ENCODE measurements around the gene PHOSPHO1. TPM values are rescaled to one million over a fixed set of nuclear protein-coding genes. Genes with fewer than 3 reads are reported as not detected.

PHOSPHO1 gene
- total and polyA plus RNA-seq, 2 of the 13 experiments (the other 11 are each of a cell fraction or from before 2014, with no cell fraction given) = not detected

DNA sequence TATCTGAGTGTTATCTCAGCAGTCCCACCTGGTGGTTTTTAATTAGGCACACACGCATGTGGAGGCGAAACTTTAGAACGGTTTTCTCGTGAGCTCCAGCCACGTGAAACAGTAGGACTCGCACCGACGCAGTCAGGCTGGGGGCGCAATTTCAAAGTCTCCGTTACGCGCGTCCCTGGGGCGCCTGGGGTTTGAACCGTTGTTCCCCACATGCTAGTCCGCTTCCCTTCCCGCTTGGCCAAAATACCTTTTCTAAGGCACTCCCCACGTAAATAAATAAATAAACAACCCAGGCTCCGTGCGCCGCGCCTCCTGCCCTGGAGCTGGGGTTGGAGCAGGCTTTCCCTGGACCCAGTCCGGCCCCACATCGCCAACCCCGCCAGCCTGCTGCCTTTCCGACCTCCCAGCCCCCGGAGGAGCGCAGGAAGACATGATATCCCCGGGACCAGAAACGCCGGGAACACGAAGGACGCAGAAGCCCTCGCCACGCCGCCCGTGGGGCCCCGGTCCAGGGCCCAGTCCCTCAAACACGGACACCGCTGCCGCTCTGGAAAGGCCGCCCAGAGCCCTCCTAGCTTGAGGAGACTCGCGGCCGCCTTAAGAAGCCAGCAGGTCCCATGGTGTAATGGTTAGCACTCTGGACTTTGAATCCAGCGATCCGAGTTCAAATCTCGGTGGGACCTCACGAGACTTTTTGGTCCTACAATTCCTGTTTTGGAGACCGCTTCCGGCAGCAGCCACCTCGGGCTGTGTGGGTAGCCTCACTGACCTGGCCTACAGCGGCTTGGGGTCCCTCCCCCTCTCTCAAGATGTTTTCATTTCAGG lies 38.5 kb downstream of the PHOSPHO1 start (continued):
- TF ChIP-seq, protein P1, sequence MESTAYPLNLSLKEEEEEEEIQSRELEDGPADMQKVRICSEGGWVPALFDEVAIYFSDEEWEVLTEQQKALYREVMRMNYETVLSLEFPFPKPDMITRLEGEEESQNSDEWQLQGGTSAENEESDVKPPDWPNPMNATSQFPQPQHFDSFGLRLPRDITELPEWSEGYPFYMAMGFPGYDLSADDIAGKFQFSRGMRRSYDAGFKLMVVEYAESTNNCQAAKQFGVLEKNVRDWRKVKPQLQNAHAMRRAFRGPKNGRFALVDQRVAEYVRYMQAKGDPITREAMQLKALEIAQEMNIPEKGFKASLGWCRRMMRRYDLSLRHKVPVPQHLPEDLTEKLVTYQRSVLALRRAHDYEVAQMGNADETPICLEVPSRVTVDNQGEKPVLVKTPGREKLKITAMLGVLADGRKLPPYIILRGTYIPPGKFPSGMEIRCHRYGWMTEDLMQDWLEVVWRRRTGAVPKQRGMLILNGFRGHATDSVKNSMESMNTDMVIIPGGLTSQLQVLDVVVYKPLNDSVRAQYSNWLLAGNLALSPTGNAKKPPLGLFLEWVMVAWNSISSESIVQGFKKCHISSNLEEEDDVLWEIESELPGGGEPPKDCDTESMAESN (CRISPR knock-in tag; conservative IDR thresholded peaks at IDR 0.05) = peak; percentile 86
- TF ChIP-seq ISX (CRISPR knock-in tag; conservative IDR thresholded peaks at IDR 0.05) = no peak; the same call in 1 of the 2 replicates
- peak; percentile 85 for TF ChIP-seq KLF6 (CRISPR knock-in tag; IDR thresholded peaks at IDR 0.05)
- TF ChIP-seq, protein P2, sequence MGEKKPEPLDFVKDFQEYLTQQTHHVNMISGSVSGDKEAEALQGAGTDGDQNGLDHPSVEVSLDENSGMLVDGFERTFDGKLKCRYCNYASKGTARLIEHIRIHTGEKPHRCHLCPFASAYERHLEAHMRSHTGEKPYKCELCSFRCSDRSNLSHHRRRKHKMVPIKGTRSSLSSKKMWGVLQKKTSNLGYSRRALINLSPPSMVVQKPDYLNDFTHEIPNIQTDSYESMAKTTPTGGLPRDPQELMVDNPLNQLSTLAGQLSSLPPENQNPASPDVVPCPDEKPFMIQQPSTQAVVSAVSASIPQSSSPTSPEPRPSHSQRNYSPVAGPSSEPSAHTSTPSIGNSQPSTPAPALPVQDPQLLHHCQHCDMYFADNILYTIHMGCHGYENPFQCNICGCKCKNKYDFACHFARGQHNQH (CRISPR knock-in tag; IDR thresholded peaks at IDR 0.05) = peak; percentile 54
- peak; percentile 44; the same call in 1 of the 2 replicates for TF ChIP-seq ZNF34 (CRISPR knock-in tag; IDR thresholded peaks at IDR 0.05; ENCODE audit: borderline replicate concordance)
- TF ChIP-seq ZNF343 (CRISPR knock-in tag; IDR thresholded peaks at IDR 0.05) = peak; percentile 78; the same call in 1 of the 2 replicates
- TF ChIP-seq, protein P3, sequence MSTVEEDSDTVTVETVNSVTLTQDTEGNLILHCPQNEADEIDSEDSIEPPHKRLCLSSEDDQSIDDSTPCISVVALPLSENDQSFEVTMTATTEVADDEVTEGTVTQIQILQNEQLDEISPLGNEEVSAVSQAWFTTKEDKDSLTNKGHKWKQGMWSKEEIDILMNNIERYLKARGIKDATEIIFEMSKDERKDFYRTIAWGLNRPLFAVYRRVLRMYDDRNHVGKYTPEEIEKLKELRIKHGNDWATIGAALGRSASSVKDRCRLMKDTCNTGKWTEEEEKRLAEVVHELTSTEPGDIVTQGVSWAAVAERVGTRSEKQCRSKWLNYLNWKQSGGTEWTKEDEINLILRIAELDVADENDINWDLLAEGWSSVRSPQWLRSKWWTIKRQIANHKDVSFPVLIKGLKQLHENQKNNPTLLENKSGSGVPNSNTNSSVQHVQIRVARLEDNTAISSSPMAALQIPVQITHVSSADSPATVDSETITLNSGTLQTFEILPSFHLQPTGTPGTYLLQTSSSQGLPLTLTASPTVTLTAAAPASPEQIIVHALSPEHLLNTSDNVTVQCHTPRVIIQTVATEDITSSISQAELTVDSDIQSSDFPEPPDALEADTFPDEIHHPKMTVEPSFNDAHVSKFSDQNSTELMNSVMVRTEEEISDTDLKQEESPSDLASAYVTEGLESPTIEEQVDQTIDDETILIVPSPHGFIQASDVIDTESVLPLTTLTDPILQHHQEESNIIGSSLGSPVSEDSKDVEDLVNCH (CRISPR knock-in tag; IDR thresholded peaks at IDR 0.05) = 0 out of 2 replicates have a peak, but pooled peaks have one; percentile 76
- TF ChIP-seq FOXM1 (CRISPR knock-in tag; IDR thresholded peaks at IDR 0.05) = peak; percentile 70; the same call in 1 of the 2 replicates
- TF ChIP-seq ZFP1 (CRISPR knock-in tag; IDR thresholded peaks at IDR 0.05) = peak; percentile 23; the same call in 1 of the 2 replicates
- TF ChIP-seq ZFX (CRISPR knock-in tag; IDR thresholded peaks at IDR 0.05; ENCODE audit: low read depth) = peak; percentile 89
- TF ChIP-seq, protein P4, sequence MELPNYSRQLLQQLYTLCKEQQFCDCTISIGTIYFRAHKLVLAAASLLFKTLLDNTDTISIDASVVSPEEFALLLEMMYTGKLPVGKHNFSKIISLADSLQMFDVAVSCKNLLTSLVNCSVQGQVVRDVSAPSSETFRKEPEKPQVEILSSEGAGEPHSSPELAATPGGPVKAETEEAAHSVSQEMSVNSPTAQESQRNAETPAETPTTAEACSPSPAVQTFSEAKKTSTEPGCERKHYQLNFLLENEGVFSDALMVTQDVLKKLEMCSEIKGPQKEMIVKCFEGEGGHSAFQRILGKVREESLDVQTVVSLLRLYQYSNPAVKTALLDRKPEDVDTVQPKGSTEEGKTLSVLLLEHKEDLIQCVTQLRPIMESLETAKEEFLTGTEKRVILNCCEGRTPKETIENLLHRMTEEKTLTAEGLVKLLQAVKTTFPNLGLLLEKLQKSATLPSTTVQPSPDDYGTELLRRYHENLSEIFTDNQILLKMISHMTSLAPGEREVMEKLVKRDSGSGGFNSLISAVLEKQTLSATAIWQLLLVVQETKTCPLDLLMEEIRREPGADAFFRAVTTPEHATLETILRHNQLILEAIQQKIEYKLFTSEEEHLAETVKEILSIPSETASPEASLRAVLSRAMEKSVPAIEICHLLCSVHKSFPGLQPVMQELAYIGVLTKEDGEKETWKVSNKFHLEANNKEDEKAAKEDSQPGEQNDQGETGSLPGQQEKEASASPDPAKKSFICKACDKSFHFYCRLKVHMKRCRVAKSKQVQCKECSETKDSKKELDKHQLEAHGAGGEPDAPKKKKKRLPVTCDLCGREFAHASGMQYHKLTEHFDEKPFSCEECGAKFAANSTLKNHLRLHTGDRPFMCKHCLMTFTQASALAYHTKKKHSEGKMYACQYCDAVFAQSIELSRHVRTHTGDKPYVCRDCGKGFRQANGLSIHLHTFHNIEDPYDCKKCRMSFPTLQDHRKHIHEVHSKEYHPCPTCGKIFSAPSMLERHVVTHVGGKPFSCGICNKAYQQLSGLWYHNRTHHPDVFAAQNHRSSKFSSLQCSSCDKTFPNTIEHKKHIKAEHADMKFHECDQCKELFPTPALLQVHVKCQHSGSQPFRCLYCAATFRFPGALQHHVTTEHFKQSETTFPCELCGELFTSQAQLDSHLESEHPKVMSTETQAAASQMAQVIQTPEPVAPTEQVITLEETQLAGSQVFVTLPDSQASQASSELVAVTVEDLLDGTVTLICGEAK (IDR thresholded peaks at IDR 0.05) = no peak
- TF ChIP-seq, protein P4 (CRISPR knock-in tag; IDR thresholded peaks at IDR 0.05) = peak; percentile 71; the same call in 1 of the 2 replicates
